Measurements from ENCODE around the gene TM2D3.

The TM2D3 gene

GRCh38 chr15:101614001-101614585 lies 38.1 kb downstream of the TM2D3 start:
- Histone ChIP-seq H3K4me3 (replicated peaks; ENCODE audit: insufficient read depth, low read length) (no peak overlapping the region), H3K27me3 (ENCODE audit: insufficient read depth, poor library complexity, severe bottlenecking) (no peaks in the 10 kb centered on the region), H3K27ac (replicated peaks) (no peak overlapping the region)
- TF ChIP-seq SPI1 (IDR thresholded peaks at IDR 0.05; ENCODE audit: borderline replicate concordance, low read depth), result no peak
- TF ChIP-seq CTCF (IDR thresholded peaks at IDR 0.05; ENCODE audit: insufficient read depth, low read length), result no peak
- no peak for TF ChIP-seq POLR2AphosphoS5 (IDR thresholded peaks at IDR 0.05; ENCODE audit: low read depth)
- TF ChIP-seq GABPA (IDR thresholded peaks at IDR 0.05; ENCODE audit: low read depth), result no peak
- no peak for TF ChIP-seq REST (IDR thresholded peaks at IDR 0.05; ENCODE audit: insufficient replicate concordance, low read depth)
- DNase-seq (ENCODE audit: low read depth in 1 of 2, low spot score in 1 of 2), result no peak

DNA sequence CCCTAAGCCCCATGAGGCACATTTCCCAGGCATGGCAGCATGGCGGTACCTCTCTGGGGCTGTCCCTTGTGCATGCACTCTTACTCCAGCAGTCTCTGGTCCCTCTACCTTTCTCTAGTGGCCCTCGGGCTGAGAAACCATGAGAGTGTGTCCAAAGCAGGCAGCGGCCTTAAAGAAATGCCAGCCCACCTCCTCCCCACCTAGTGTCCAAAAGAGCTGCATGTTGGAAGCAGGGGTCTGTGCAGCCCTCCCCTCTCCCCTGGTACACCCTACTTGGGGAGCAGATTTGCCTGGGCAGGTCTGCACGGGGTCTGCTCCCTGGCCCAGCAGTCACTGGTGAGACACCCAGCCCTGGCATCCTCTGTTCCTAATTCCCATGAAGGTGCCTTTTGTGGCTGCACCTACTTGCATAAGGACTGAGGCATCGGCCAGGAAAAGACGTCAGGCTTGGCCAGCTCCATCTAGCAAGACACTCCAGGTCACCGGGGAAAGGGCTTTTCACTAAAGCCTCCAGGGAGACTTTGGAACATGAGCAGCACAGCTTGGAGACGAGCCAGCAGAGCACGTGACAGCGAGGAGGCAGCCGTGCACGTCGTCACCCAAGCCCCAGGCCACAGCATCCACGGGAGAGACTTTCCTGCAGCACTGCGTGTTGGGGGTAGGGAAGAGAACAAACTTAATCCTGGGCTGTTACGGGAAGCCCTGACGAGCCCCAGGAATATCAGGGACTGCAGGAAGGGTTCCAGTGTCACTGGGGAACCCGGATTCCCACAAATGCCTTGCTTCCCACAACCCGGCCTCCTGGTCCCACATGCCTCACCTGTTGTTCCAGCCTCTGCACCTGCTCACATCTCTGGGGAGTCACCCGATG lies 38.8 kb downstream of the TM2D3 start:
- no peaks in the 10 kb centered on the region for H3K27me3 ChIP-seq (ENCODE audit: insufficient read depth, poor library complexity, severe bottlenecking)
- no peak for TF ChIP-seq CTCF (IDR thresholded peaks at IDR 0.05; ENCODE audit: insufficient read depth, low read length)
- no peak for TF ChIP-seq SPI1 (IDR thresholded peaks at IDR 0.05; ENCODE audit: borderline replicate concordance, low read depth)
- no peak for TF ChIP-seq GABPA (IDR thresholded peaks at IDR 0.05; ENCODE audit: low read depth)
- TF ChIP-seq POLR2AphosphoS5 (IDR thresholded peaks at IDR 0.05; ENCODE audit: low read depth), result no peak
- TF ChIP-seq REST (IDR thresholded peaks at IDR 0.05; ENCODE audit: insufficient replicate concordance, low read depth), result no peak
- no peak overlapping the region for H3K4me3 ChIP-seq (replicated peaks; ENCODE audit: insufficient read depth, low read length)
- H3K27ac ChIP-seq (replicated peaks), result no peak overlapping the region
- DNase-seq (ENCODE audit: low read depth in 1 of 2, low spot score in 1 of 2), result no peak

DNA sequence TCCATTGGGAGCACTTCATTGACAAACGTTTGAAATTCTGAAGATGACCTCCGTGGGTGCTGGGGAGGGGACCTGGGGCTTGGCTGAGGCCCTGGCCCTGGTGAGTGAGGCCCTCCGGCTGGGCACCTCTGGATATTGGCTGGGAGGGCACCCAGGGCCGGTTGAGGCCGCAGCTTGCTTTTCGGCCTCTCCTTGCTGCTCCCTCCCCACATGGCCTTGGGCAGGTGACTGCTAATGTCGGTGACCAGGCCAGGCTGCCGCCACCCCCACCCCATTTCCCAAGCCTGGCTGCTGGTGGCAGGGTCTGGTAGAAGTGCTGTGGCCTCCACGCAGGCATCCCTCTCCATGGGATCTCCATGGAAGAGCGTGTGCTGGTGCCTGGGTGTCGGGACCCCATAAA lies 39.5 kb downstream of the TM2D3 start:
- DNase-seq (ENCODE audit: low read depth in 1 of 2, low spot score in 1 of 2), result no peak
- Histone ChIP-seq H3K4me3 (replicated peaks; ENCODE audit: insufficient read depth, low read length) (no peak overlapping the region), H3K27ac (replicated peaks) (no peak overlapping the region), H3K27me3 (ENCODE audit: insufficient read depth, poor library complexity, severe bottlenecking) (no peaks in the 10 kb centered on the region)
- TF ChIP-seq GABPA (IDR thresholded peaks at IDR 0.05; ENCODE audit: low read depth), result no peak
- TF ChIP-seq CTCF (IDR thresholded peaks at IDR 0.05; ENCODE audit: insufficient read depth, low read length), result no peak

Measured in HL-60 (cell line).